ENCODE data around the gene PLPPR2. TPM values are rescaled to one million over a fixed set of nuclear protein-coding genes. Genes with fewer than 3 reads are reported as not detected.

The PLPPR2 gene
- total RNA-seq, 4 donors from 2014 or later: 4.2 to 19.6 (median 9.3) TPM

- TF ChIP-seq, protein P1, sequence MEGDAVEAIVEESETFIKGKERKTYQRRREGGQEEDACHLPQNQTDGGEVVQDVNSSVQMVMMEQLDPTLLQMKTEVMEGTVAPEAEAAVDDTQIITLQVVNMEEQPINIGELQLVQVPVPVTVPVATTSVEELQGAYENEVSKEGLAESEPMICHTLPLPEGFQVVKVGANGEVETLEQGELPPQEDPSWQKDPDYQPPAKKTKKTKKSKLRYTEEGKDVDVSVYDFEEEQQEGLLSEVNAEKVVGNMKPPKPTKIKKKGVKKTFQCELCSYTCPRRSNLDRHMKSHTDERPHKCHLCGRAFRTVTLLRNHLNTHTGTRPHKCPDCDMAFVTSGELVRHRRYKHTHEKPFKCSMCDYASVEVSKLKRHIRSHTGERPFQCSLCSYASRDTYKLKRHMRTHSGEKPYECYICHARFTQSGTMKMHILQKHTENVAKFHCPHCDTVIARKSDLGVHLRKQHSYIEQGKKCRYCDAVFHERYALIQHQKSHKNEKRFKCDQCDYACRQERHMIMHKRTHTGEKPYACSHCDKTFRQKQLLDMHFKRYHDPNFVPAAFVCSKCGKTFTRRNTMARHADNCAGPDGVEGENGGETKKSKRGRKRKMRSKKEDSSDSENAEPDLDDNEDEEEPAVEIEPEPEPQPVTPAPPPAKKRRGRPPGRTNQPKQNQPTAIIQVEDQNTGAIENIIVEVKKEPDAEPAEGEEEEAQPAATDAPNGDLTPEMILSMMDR (IDR thresholded peaks at IDR 0.05; ENCODE audit: low read depth): no peak
Observed at GRCh38 chr19:11373166-11373884, 18.1 kb downstream of the PLPPR2 start.

DNA sequence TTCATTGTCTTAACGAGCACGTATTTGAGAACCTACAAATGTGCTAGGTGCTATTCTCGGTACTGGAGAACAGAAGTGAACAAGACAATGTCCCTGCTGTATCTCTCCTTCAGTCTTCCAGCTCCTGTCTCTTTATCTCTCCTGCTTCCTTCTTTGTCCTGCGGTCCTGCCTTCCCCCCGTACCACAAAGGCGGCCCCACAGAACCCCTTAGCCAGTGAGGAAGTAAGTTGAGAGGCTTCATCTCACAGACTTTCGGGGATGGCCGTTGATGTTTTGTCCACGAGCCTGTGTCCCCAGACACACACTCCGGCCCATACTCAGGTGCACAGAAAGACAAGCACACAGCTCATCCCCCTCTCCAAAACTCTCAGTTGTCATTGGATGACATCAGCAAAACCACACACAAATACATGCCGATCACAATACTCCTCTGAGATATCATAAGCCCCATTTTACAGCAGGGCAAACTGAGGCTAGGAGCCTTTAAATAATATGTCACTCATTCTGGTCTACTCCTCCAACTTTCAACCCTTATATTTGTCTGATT lies 18.7 kb downstream of the PLPPR2 start:
- TF ChIP-seq, protein P1 (IDR thresholded peaks at IDR 0.05; ENCODE audit: low read depth): no peak

GRCh38 chr19:11374433-11375142 lies 19.4 kb downstream of the PLPPR2 start, which contains the start of gene SWSAP1:
SWSAP1 (plus strand) TSS chr19:11374666; CDS start chr19:11374681, 15 bp downstream.
- TF ChIP-seq, protein P1 (IDR thresholded peaks at IDR 0.05; ENCODE audit: low read depth): no peak

DNA sequence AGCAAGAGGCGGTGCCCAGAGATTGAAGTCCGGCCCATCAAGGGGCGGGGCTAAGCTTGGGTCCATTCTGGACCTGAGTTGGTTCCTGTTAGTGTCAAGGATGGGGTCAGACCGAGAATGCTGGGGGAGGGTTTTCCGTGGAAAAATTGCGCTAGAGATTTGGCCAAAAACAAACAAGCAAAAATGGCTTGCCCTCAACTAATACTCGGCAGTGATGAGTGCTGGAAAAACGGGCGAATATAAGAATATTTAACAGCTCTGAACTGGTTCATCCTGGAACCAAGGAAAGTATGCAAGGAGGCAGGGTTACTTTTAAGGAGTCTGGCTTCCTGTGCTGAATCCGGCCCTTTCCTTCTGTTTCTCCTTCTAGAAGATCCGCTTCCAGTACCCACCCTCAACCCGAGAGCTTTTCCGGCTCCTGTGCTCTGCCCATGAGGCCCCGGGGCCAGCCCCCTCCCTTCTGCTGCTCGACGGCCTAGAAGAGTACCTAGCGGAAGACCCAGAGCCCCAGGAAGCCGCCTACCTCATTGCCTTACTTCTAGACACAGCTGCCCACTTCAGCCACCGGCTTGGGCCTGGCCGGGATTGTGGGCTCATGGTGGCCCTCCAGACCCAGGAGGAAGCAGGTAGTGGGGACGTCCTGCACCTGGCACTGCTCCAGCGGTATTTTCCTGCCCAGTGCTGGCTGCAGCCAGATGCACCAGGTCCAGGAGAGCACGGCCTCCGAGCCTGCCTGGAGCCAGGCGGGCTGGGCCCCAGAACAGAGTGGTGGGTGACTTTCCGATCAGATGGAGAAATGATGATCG lies 20.1 kb downstream of the PLPPR2 start:
- TF ChIP-seq, protein P1 (IDR thresholded peaks at IDR 0.05; ENCODE audit: low read depth): no peak

DNA sequence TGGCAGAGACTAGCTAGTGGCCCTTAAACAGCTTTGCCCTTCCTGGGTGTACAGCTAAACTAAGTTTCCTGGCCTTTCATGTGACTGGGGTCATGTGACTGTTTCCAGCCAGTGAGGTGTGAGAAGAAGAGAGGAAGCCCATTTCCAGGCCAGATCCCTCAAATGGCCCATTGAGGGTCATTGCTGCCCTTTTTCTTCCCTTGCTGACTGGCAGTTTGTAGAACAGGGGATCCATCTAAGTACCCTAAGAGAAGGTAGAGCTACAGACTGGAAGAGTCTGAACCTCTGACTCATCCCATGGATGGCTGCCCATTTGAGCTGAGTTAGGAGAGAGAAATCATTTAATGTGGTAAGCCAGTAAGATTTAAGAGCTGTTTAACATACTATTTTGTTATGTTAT lies 22.0 kb downstream of the PLPPR2 start:
- TF ChIP-seq, protein P1 (IDR thresholded peaks at IDR 0.05; ENCODE audit: low read depth): no peak

DNA sequence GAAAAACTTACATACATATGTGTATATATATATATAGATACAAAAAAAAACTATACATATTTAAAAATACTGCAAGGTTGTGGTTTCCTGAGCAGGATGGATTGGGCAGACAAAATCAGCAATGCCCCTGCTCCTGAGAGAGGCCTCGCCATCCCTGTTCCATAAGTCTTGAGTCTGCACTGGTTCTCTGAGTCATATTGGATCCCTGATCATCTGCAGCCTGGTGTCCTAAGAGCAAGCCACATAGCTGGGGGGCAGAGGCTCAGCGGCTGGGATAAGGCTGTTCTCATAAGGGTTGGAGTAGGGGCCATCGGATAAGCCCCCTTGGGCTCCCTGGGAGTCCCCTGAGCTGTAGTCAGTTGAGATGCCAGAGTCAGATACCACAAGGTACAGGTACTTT lies 22.5 kb downstream of the PLPPR2 start:
- TF ChIP-seq, protein P1 (IDR thresholded peaks at IDR 0.05; ENCODE audit: low read depth): no peak
